H9 (cell line): ENCODE data around the gene MXI1. TPM values are rescaled to one million over a fixed set of nuclear protein-coding genes. Genes with fewer than 3 reads are reported as not detected.

Experiments used
- DNase-seq: peaks from one replicate; pipeline ENCODE4 v3.0.0-alpha.2; 2017
- H2AFZ ChIP-seq: one replicate; pipeline ENCODE4 v1.6.1; 2013; ENCODE audit warnings: mild to moderate bottlenecking, low read length, control low read depth, moderate library complexity
- H2AK5ac ChIP-seq: 2 replicates; pipeline ENCODE4 v1.6.1; 2013; ENCODE audit warnings: low read length, control low read depth, mixed read lengths; ENCODE audit not compliant: insufficient read length
- H2BK120ac ChIP-seq: one replicate; pipeline ENCODE4 v1.6.1; 2013; ENCODE audit warnings: low read depth, mild to moderate bottlenecking, low read length, control low read depth, inconsistent platforms; ENCODE audit not compliant: poor library complexity, severe bottlenecking
- H2BK12ac ChIP-seq: 2 replicates; pipeline ENCODE4 v1.6.1; 2013; ENCODE audit warnings: low read length, control low read depth, mixed read lengths, low read depth; ENCODE audit not compliant: insufficient read length
- H2BK15ac ChIP-seq: 2 replicates; pipeline ENCODE4 v1.6.1; 2013; ENCODE audit warnings: low read depth, low read length, control low read depth
- H2BK20ac ChIP-seq: one replicate; pipeline ENCODE4 v1.6.1; 2013; ENCODE audit warnings: low read depth, mild to moderate bottlenecking, low read length, control low read depth, inconsistent platforms; ENCODE audit not compliant: poor library complexity, severe bottlenecking
- H2BK5ac ChIP-seq: 2 replicates; pipeline ENCODE4 v1.6.1; 2013; ENCODE audit warnings: low read length, control low read depth, mixed read lengths; ENCODE audit not compliant: insufficient read length
- H3K14ac ChIP-seq: 2 replicates; pipeline ENCODE4 v1.6.1; 2013; ENCODE audit warnings: low read length, control low read depth; ENCODE audit not compliant: insufficient read depth
- H3K18ac ChIP-seq: 2 replicates; pipeline ENCODE4 v1.6.1; 2013; ENCODE audit warnings: low read depth, mild to moderate bottlenecking, mixed read lengths, low read length, control low read depth; ENCODE audit not compliant: insufficient read length
- H3K23ac ChIP-seq: 2 replicates; pipeline ENCODE4 v1.6.1; 2013; ENCODE audit warnings: low read length, control low read depth, mixed read lengths, low read depth; ENCODE audit not compliant: insufficient read length
- H3K23me2 ChIP-seq: 2 replicates; pipeline ENCODE4 v1.6.1; 2013; ENCODE audit warnings: low read depth, mild to moderate bottlenecking, mixed read lengths, low read length, control low read depth; ENCODE audit not compliant: insufficient read length, poor library complexity, severe bottlenecking
- H3K27ac ChIP-seq: 2 replicates; pipeline ENCODE4 v1.5.1; 2013; ENCODE audit warnings: low read length, control low read depth, mixed read lengths, low read depth; ENCODE audit not compliant: insufficient read length
- H3K27me3 ChIP-seq: 2 replicates; pipeline ENCODE4 v1.6.1; 2013; ENCODE audit warnings: low read length, control low read depth, inconsistent platforms; ENCODE audit not compliant: insufficient read depth
- H3K4ac ChIP-seq: 2 replicates; pipeline ENCODE4 v1.6.1; 2013; ENCODE audit warnings: low read depth, mild to moderate bottlenecking, control low read depth, inconsistent platforms, low read length, moderate library complexity
- H3K4me1 ChIP-seq: 2 replicates; pipeline ENCODE4 v1.6.1; 2013; ENCODE audit warnings: low read length, control low read depth, inconsistent platforms; ENCODE audit not compliant: insufficient read depth
- H3K4me2 ChIP-seq: 2 replicates; pipeline ENCODE4 v1.6.1; 2013; ENCODE audit warnings: low read length, control low read depth, mixed read lengths; ENCODE audit not compliant: insufficient read length, insufficient read depth
- H3K56ac ChIP-seq: 2 replicates; pipeline ENCODE4 v1.6.1; 2013; ENCODE audit warnings: low read depth, mild to moderate bottlenecking, mixed read lengths, low read length, control low read depth; ENCODE audit not compliant: insufficient read length
- H3K79me1 ChIP-seq: 2 replicates; pipeline ENCODE4 v1.6.1; 2013; ENCODE audit warnings: low read depth, mild to moderate bottlenecking, moderate library complexity, low read length, control low read depth, inconsistent platforms; ENCODE audit not compliant: insufficient read depth, poor library complexity, severe bottlenecking
- H3K79me2 ChIP-seq: 2 replicates; pipeline ENCODE4 v1.6.1; 2013; ENCODE audit warnings: low read length, control low read depth, inconsistent platforms; ENCODE audit not compliant: insufficient read depth
- H3K9ac ChIP-seq: 2 replicates; pipeline ENCODE4 v1.6.1; 2013; ENCODE audit warnings: low read length, control low read depth, mixed read lengths; ENCODE audit not compliant: insufficient read length; ENCODE audit errors: extremely low read depth
- H3K9me3 ChIP-seq: one replicate; pipeline ENCODE4 v1.6.1; 2013; ENCODE audit warnings: low read depth, low read length, inconsistent platforms; ENCODE audit not compliant: control insufficient read depth
- H3T11ph ChIP-seq: one replicate; pipeline ENCODE4 v1.6.1; 2013; ENCODE audit warnings: mild to moderate bottlenecking, low read length, control low read depth, inconsistent platforms
- H4K20me1 ChIP-seq: one replicate; pipeline ENCODE4 v1.6.1; 2013; ENCODE audit not compliant: control insufficient read depth, insufficient read length, insufficient read depth
- H4K5ac ChIP-seq: 2 replicates; pipeline ENCODE4 v1.6.1; 2013; ENCODE audit warnings: low read depth, mild to moderate bottlenecking, mixed read lengths, low read length, control low read depth; ENCODE audit not compliant: insufficient read length
- H4K8ac ChIP-seq: replicated peaks from 2 replicates; pipeline ENCODE4 v1.6.1; 2013; ENCODE audit warnings: low read length, control low read depth, mixed read lengths, low read depth; ENCODE audit not compliant: insufficient read length
- H4K91ac ChIP-seq: 2 replicates; pipeline ENCODE4 v1.6.1; 2013; ENCODE audit warnings: low read depth, mild to moderate bottlenecking, moderate library complexity, mixed read lengths, low read length, control low read depth; ENCODE audit not compliant: insufficient read length
- H3K27ac Mint-ChIP-seq, 3 experiments: 2 replicates in 2 of 3; 3 replicates in 1 of 3; pipeline ENCODE4 v1.8.0; 2020 to 2021; ENCODE audit warnings: mixed read lengths in 3 of 3, mild to moderate bottlenecking in 1 of 3, moderate library complexity in 1 of 3
- H3K27me3 Mint-ChIP-seq: 2 replicates; pipeline ENCODE4 v1.8.0; 2021; ENCODE audit warnings: low read depth, mild to moderate bottlenecking, moderate library complexity, mixed read lengths
- H3K36me3 Mint-ChIP-seq, 3 experiments: 2 replicates in 2 of 3; 3 replicates in 1 of 3; pipeline ENCODE4 v1.8.0; 2020 to 2021; ENCODE audit warnings: low read depth in 3 of 3, mixed read lengths in 3 of 3; ENCODE audit not compliant: insufficient read depth in 1 of 3
- H3K4me1 Mint-ChIP-seq, 2 experiments: 2 replicates each; pipeline ENCODE4 v1.8.0; 2020; ENCODE audit warnings: mixed read lengths in 2 of 2
- H3K4me3 Mint-ChIP-seq, 2 experiments: 2 replicates in 1 of 2; 3 replicates in 1 of 2; pipeline ENCODE4 v1.8.0; 2020 to 2021; ENCODE audit warnings: mild to moderate bottlenecking in 2 of 2, mixed read lengths in 2 of 2, moderate library complexity in 1 of 2
- H3K9me3 Mint-ChIP-seq, 2 experiments: 2 replicates in 1 of 2; 3 replicates in 1 of 2; pipeline ENCODE4 v1.8.0; 2020; ENCODE audit warnings: mild to moderate bottlenecking in 2 of 2, mixed read lengths in 2 of 2, moderate library complexity in 1 of 2
- WGBS: extraction: QIAGEN DNeasy Blood & Tissue Kit; methylation state at CpG from one replicate; pipeline ENCODE4 v1.1.7; 2013; ENCODE audit warnings: missing lambda C conversion rate, low lambda C conversion rate, mixed read lengths; ENCODE audit not compliant: insufficient read length; ENCODE audit errors: extremely low coverage; 5-methylcytosine and 5-hydroxymethylcytosine counted together
- total RNA-seq: library from RNA; stranded (reverse); gene quantifications from 2 replicates; pipeline ENCODE4 v1.2.1, GENCODE V29; 2021
- TF ChIP-seq, protein P1 (sequence below): fragments of 200-600 bp; sonication (generic); conservative IDR thresholded peaks from 3 replicates; pipeline ENCODE4 v1.8.0; 2021; ENCODE audit warnings: antibody characterized with exemption, mild to moderate bottlenecking

The MXI1 gene
- total RNA-seq, 1 experiment from 2014 or later: 5.6 TPM

DNA sequence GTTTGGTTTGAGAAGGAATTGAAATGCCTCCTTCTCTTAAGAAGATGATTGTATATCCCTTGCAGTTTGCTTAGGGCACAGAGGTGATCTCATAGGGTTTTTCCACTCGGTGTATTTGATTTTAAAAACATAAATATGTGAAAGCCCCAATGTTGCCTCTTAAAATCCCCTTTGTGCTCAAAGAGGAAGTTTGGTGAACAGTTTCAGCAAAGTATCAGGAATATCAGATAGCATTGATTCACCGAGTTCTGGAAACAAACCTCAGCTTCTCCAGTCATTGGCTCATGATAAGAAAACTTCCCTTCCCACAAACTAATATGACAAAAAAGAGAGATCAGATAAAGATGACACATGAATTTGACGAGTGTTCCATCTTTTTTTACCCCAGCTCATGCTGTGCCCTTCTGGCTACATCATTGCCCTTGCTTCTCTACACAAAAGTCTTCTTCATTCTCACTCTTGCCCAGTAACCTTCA lies 117.4 kb downstream of the MXI1 start:
- no peak overlapping the region for H4K91ac ChIP-seq
- no peak overlapping the region for H3K56ac ChIP-seq
- no peaks in the 10 kb centered on the region for H3K79me2 ChIP-seq
- no peak overlapping the region for H3K4ac ChIP-seq
- H4K8ac ChIP-seq: no peak overlapping the region
- H2AK5ac ChIP-seq: no peak overlapping the region
- no peak overlapping the region for H3T11ph ChIP-seq
- no peak overlapping the region for H3K14ac ChIP-seq
- H2AFZ ChIP-seq: no peak overlapping the region
- H2BK5ac ChIP-seq: no peak overlapping the region
- no peaks in the 10 kb centered on the region for H4K20me1 ChIP-seq
- H3K9me3 ChIP-seq: peaks cover 5% of the 10 kb centered on the region
- H3K27me3 Mint-ChIP-seq: peaks cover 4% of the 10 kb centered on the region
- H3K4me1 Mint-ChIP-seq: no peaks in the 10 kb centered on the region; a peak in 1 of 4 replicates
- no peak overlapping the region for H3K27ac ChIP-seq
- TF ChIP-seq, protein P1, sequence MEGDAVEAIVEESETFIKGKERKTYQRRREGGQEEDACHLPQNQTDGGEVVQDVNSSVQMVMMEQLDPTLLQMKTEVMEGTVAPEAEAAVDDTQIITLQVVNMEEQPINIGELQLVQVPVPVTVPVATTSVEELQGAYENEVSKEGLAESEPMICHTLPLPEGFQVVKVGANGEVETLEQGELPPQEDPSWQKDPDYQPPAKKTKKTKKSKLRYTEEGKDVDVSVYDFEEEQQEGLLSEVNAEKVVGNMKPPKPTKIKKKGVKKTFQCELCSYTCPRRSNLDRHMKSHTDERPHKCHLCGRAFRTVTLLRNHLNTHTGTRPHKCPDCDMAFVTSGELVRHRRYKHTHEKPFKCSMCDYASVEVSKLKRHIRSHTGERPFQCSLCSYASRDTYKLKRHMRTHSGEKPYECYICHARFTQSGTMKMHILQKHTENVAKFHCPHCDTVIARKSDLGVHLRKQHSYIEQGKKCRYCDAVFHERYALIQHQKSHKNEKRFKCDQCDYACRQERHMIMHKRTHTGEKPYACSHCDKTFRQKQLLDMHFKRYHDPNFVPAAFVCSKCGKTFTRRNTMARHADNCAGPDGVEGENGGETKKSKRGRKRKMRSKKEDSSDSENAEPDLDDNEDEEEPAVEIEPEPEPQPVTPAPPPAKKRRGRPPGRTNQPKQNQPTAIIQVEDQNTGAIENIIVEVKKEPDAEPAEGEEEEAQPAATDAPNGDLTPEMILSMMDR: no peak
- no peak overlapping the region for H2BK15ac ChIP-seq
- no peak overlapping the region for H3K18ac ChIP-seq
- no peak overlapping the region for H3K27ac Mint-ChIP-seq
- H4K5ac ChIP-seq: no peak overlapping the region
- no peaks in the 10 kb centered on the region for H3K27me3 ChIP-seq
- H3K36me3 Mint-ChIP-seq: peaks cover 6 to 12% (median 11%) of the 10 kb centered on the region in 3 experiments
- H3K79me1 ChIP-seq: no peaks in the 10 kb centered on the region
- WGBS: no CpG with 5 or more reads among the region's 3 CpGs
- no peak overlapping the region for H3K9ac ChIP-seq
- DNase-seq: no peak
- no peak overlapping the region for H3K4me2 ChIP-seq
- H2BK20ac ChIP-seq: no peak overlapping the region
- H2BK120ac ChIP-seq: no peak overlapping the region
- H2BK12ac ChIP-seq: no peak overlapping the region
- H3K9me3 Mint-ChIP-seq: peaks cover 19 to 20% of the 10 kb centered on the region in 2 experiments
- no peak overlapping the region for H3K23ac ChIP-seq
- no peak overlapping the region for H3K4me3 Mint-ChIP-seq
- no peaks in the 10 kb centered on the region for H3K23me2 ChIP-seq
- H3K4me1 ChIP-seq: no peaks in the 10 kb centered on the region
